Endothelial cell of umbilical vein (primary cell): ENCODE results near the gene ZBED5. TPM values are rescaled to one million over a fixed set of nuclear protein-coding genes. Genes with fewer than 3 reads are reported as not detected.

Source experiments
- BruUV-seq: library from RNA; stranded (reverse); fragments of 400-500 nt; replicated peaks from 2 replicates; lab custom pipeline; 2021; lab: Mats Ljungman, UMichigan
- CTCF ChIA-PET: fragments of 300-600, 350-600 bp; sonication (Branson Sonifier 250); formaldehyde crosslinking; loops from one replicate; lab custom pipeline; 2021; ENCODE audit warnings: antibody characterized with exemption, inconsistent platforms; lab: Charles Lee
- POLR2A ChIA-PET: fragments of 300-600, 350-600 bp; sonication (Branson Sonifier 250); formaldehyde crosslinking; loops from one replicate; lab custom pipeline; 2021; ENCODE audit warnings: antibody characterized with exemption, inconsistent platforms; lab: Charles Lee
- DNase-seq: peaks from one replicate; pipeline ENCODE4 v3.0.0-alpha.2; 2011; ENCODE audit warnings: low read depth, low spot score
- FAIRE-seq: peaks from 2 replicates; lab custom pipeline; 2011; peaks lifted over from hg19 to GRCh38; lab: Jason Lieb, UNC
- H2AFZ ChIP-seq: 2 replicates; pipeline ENCODE4 v1.6.0; 2012; ENCODE audit warnings: low read depth, low read length, control low read depth, inconsistent platforms
- H3K27ac ChIP-seq: 2 replicates; pipeline ENCODE4 v1.5.1; 2011; ENCODE audit warnings: low read depth, mild to moderate bottlenecking, control low read depth, low read length, moderate library complexity; ENCODE audit not compliant: insufficient read depth
- H3K27me3 ChIP-seq, 2 experiments: 2 replicates each; pipeline versions ENCODE4 v1.6.0 to v1.6.1; 2011; ENCODE audit warnings: low read length in 2 of 2, mixed read lengths in 1 of 2; ENCODE audit not compliant: control insufficient read depth in 2 of 2, insufficient read depth in 2 of 2
- H3K36me3 ChIP-seq, 2 experiments: 2 replicates in 1 of 2; 3 replicates in 1 of 2; pipeline ENCODE4 v1.5.1; 2011; ENCODE audit warnings: low read length in 2 of 2, mild to moderate bottlenecking in 1 of 2, moderate library complexity in 1 of 2; ENCODE audit not compliant: control insufficient read depth in 2 of 2, insufficient read depth in 2 of 2; ENCODE audit errors: extremely low read depth in 1 of 2
- H3K4me1 ChIP-seq: 3 replicates; pipeline ENCODE4 v1.5.1; 2011; ENCODE audit warnings: mild to moderate bottlenecking, low read length; ENCODE audit not compliant: control insufficient read depth, insufficient read depth; ENCODE audit errors: extremely low read depth
- H3K4me2 ChIP-seq: 2 replicates; pipeline ENCODE4 v1.6.1; 2011; ENCODE audit warnings: low read length, control low read depth, mixed read lengths; ENCODE audit not compliant: insufficient read depth
- H3K4me3 ChIP-seq, 3 experiments: fragments of 200-600 bp in 1 of 3; sonication (generic), shearing (Covaris generic) in 1 of 3; replicated peaks in 1 of 3; 2 replicates each; pipeline ENCODE4 v1.5.1; 2011 to 2016; ENCODE audit warnings: control low read depth in 3 of 3, low read length in 3 of 3, mild to moderate bottlenecking in 2 of 3, inconsistent platforms in 1 of 3, low read depth in 1 of 3, moderate library complexity in 1 of 3; ENCODE audit not compliant: insufficient read depth in 1 of 3
- H3K79me2 ChIP-seq: 2 replicates; pipeline ENCODE4 v1.6.0; 2012; ENCODE audit warnings: low read length, inconsistent platforms; ENCODE audit not compliant: control insufficient read depth, insufficient read depth
- H3K9ac ChIP-seq: replicated peaks from 2 replicates; pipeline ENCODE3; 2011; ENCODE audit warnings: low read length, control low read depth; ENCODE audit not compliant: insufficient read depth; ENCODE audit errors: extremely low read depth
- H3K9me1 ChIP-seq: replicated peaks from 3 replicates; pipeline ENCODE4 v1.6.0; 2011; ENCODE audit warnings: mild to moderate bottlenecking, low read length; ENCODE audit not compliant: control insufficient read depth, insufficient read depth; ENCODE audit errors: extremely low read depth
- H3K9me3 ChIP-seq: replicated peaks from 2 replicates; pipeline ENCODE4 v1.5.1; 2012; ENCODE audit warnings: low read length, inconsistent platforms; ENCODE audit not compliant: control insufficient read depth, insufficient read depth
- H4K20me1 ChIP-seq: replicated peaks from 2 replicates; pipeline ENCODE3; 2011; ENCODE audit warnings: mild to moderate bottlenecking, low read length; ENCODE audit not compliant: control insufficient read depth, insufficient read depth; ENCODE audit errors: extremely low read depth
- EZH2 ChIP-seq: IDR thresholded peaks from 2 replicates; pipeline ENCODE4 v1.6.1; 2012; ENCODE audit warnings: borderline replicate concordance, low read depth, mild to moderate bottlenecking, moderate library complexity, low read length, inconsistent platforms; ENCODE audit not compliant: severe bottlenecking
- JUN ChIP-seq: IDR thresholded peaks from 2 replicates; pipeline ENCODE4 v1.6.1; 2011; ENCODE audit warnings: borderline replicate concordance, low read depth; ENCODE audit not compliant: insufficient read length, insufficient read depth
- MAX ChIP-seq: IDR thresholded peaks from 2 replicates; pipeline ENCODE4 v1.6.1; 2011; ENCODE audit not compliant: insufficient read depth, insufficient read length
- POLR2AphosphoS5 ChIP-seq: IDR thresholded peaks from 2 replicates; pipeline ENCODE4 v1.6.1; 2012; ENCODE audit warnings: low read depth, mild to moderate bottlenecking, control low read depth, low read length, moderate library complexity; ENCODE audit not compliant: insufficient read depth
- dilution Hi-C: fragments of 300-500 bp; cut with MboI; formaldehyde crosslinking; loops from one replicate; pipeline ENCODE4 v1.15.0; 2019; ENCODE audit warnings: low sequenced_read_pairs; ENCODE audit not compliant: extremely low pct_ligation_motif_present
- intact Hi-C: fragments of 100-400 bp; cut with micrococcal nuclease; formaldehyde crosslinking; loops from one replicate; pipeline ENCODE4 v1.10.0; 2022
- polyA plus RNA-seq, 4 experiments: library from polyadenylated mRNA; depleted of rRNA in 3 of 4; stranded (reverse) in 3 of 4; unstranded in 1 of 4; fragments of >200 nt; gene quantifications; 2 replicates each; pipeline versions ENCODE4 v1.2.1 to v1.2.3, GENCODE V29; 2011 to 2012; ENCODE audit warnings: missing spikeins in 1 of 4
- total RNA-seq: library from RNA; stranded (reverse); gene quantifications from 2 replicates; pipeline ENCODE4 v1.2.3, GENCODE V29; 2021
- TF ChIP-seq, protein P1 (sequence below), 2 donors: IDR thresholded peaks; 1 replicate in 1 of 2; 2 replicates in 1 of 2; pipeline ENCODE4 v1.5.1; 2011; ENCODE audit warnings: low read length in 2 of 2, mild to moderate bottlenecking in 2 of 2, moderate library complexity in 2 of 2, control low read depth in 1 of 2, inconsistent platforms in 1 of 2, low read depth in 1 of 2; ENCODE audit not compliant: insufficient read depth in 1 of 2; ENCODE audit errors: extremely low read depth in 1 of 2

Gene ZBED5
- total and polyA plus RNA-seq, 2 donors (not counting 3 experiments of a cell fraction or from before 2014, with no cell fraction given), result 41.2 to 59.4 TPM

DNA sequence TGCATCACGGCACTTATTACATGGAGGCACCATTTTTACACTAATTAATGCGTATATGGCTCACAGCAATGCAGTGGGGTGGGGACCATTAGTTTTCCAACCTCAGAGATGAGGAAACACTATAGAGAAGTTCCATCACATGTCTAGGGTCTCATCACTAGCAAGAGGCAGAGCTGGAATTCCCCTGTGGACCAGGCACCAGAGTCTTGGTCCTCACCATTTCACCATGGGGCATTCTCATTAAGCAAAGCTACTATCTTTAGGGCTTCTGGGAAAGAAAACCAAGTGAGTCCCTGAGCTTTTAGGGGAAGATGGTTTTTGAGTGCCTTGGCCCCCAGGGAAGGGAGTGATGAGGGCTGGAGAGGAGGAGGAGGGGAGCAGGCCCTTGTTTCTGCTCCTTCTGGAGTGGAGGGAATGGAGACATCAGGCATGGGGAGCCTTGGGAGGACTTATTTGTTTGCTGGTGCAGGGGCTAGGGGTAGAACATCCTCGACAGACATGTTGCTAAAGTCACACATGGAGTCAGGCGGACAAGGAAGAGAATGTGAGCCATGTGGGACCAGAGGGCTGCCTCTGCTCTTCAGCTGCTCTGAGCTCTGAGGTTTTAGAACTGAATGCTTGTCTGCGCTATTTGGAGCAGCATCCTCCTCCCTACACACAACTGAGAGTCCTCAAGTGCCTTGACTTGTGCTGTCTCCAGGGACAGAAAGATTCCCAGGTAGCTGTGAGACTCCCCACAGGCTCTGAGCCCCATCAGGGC is 40.3 kb upstream of the ZBED5 start:
- no TSS peak for BruUV-seq
- Histone ChIP-seq H3K27ac (no peak overlapping the region), H4K20me1 (no peaks in the 10 kb centered on the region), H3K79me2 (no peaks in the 10 kb centered on the region), H3K27me3 (no peaks in the 10 kb centered on the region), H3K4me2 (no peak overlapping the region), H3K9me3 (no peaks in the 10 kb centered on the region), H2AFZ (no peak overlapping the region), H3K9me1 (no peaks in the 10 kb centered on the region), H3K4me1 (peaks cover 25% of the 10 kb centered on the region), H3K36me3 (no peaks in the 10 kb centered on the region), H3K9ac (no peak overlapping the region), H3K4me3 (no peak overlapping the region)
- no peak for TF ChIP-seq EZH2
- no peak for TF ChIP-seq JUN
- TF ChIP-seq, protein P1, sequence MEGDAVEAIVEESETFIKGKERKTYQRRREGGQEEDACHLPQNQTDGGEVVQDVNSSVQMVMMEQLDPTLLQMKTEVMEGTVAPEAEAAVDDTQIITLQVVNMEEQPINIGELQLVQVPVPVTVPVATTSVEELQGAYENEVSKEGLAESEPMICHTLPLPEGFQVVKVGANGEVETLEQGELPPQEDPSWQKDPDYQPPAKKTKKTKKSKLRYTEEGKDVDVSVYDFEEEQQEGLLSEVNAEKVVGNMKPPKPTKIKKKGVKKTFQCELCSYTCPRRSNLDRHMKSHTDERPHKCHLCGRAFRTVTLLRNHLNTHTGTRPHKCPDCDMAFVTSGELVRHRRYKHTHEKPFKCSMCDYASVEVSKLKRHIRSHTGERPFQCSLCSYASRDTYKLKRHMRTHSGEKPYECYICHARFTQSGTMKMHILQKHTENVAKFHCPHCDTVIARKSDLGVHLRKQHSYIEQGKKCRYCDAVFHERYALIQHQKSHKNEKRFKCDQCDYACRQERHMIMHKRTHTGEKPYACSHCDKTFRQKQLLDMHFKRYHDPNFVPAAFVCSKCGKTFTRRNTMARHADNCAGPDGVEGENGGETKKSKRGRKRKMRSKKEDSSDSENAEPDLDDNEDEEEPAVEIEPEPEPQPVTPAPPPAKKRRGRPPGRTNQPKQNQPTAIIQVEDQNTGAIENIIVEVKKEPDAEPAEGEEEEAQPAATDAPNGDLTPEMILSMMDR (IDR thresholded peaks at IDR 0.05; ENCODE audit: extremely low read depth in 1 of 2, insufficient read depth in 1 of 2, low read depth in 1 of 2, low read length in 2 of 2), result no peak
- TF ChIP-seq MAX, result no peak
- TF ChIP-seq POLR2AphosphoS5, result no peak
- intact Hi-C loops (no loop called here), dilution Hi-C loops (no loop called here)
- ChIA-PET POLR2A (interaction anchor here (0.6 to 2.9 kb wide), 3 partner anchors 89 to 696 kb away, joined by 4 to 39 read pairs (median 6); partner anchors contain the start of gene EIF4G2), CTCF (interaction anchor here (1.8 kb wide), 1 partner anchor 16 kb away, joined by 6 read pairs; no protein-coding TSS in a partner anchor)
- no peak for FAIRE-seq
- DNase-seq, result no peak
